DND-41 (cell line): ENCODE measurements around the gene APBB2.

ENCODE experiments used
- CTCF ChIP-seq: IDR thresholded peaks from 2 replicates; pipeline ENCODE4 v1.5.1; 2012; ENCODE audit warnings: borderline replicate concordance, low read length, moderate library complexity, mild to moderate bottlenecking; ENCODE audit not compliant: poor library complexity, severe bottlenecking; ENCODE audit errors: extremely low read depth
- EZH2 ChIP-seq: IDR thresholded peaks from 3 replicates; pipeline ENCODE4 v1.6.1; 2012; ENCODE audit warnings: borderline replicate concordance, low read depth, mild to moderate bottlenecking, moderate library complexity, low read length, inconsistent platforms; ENCODE audit not compliant: severe bottlenecking

- TF ChIP-seq CTCF (no peak), EZH2 (no peak)
Measured at GRCh38 chr4:41219421-41219950, 5.1 kb upstream of the APBB2 start.
